Suprapubic skin (tissue), 4 donors: Measurements from ENCODE around the gene BLOC1S4. TPM values are rescaled to one million over a fixed set of nuclear protein-coding genes. Genes with fewer than 3 reads are reported as not detected.

ENCODE experiments used
- DNase-seq, 2 donors: peaks; one replicate each; pipeline ENCODE4 v3.0.0-alpha.2; 2019; ENCODE audit warnings: low spot score in 2 of 2
- H3K27ac ChIP-seq: fragments of 200-600 bp; sonication (generic); one replicate; pipeline ENCODE4 v1.5.1; 2019
- H3K27me3 ChIP-seq: fragments of 200-600 bp; sonication (generic); one replicate; pipeline ENCODE4 v1.5.1; 2019
- H3K36me3 ChIP-seq: fragments of 200-600 bp; sonication (generic); one replicate; pipeline ENCODE4 v1.5.1; 2019
- H3K4me1 ChIP-seq: fragments of 200-600 bp; sonication (generic); one replicate; pipeline ENCODE4 v1.5.1; 2019
- H3K4me3 ChIP-seq: fragments of 200-600 bp; sonication (generic); one replicate; pipeline ENCODE4 v1.5.1; 2019; ENCODE audit warnings: mild to moderate bottlenecking
- H3K9me3 ChIP-seq: fragments of 200-600 bp; sonication (generic); one replicate; pipeline ENCODE4 v1.5.1; 2019
- CTCF ChIP-seq, 2 donors: fragments of 200-600 bp in 1 of 2; fragments of 450-650 bp in 1 of 2; sonication (generic) in 1 of 2; IDR thresholded peaks; one replicate each; pipeline ENCODE4 v1.5.1; 2016 to 2019; ENCODE audit warnings: antibody characterized with exemption in 2 of 2, mild to moderate bottlenecking in 1 of 2, moderate library complexity in 1 of 2
- EP300 ChIP-seq: sonication (generic); formaldehyde crosslinking; IDR thresholded peaks from one replicate; pipeline ENCODE4 v1.6.1; 2017; ENCODE audit warnings: antibody characterized with exemption
- POLR2A ChIP-seq, 2 donors: fragments of 450-650 bp; IDR thresholded peaks; one replicate each; pipeline ENCODE4 v1.6.1; 2017; ENCODE audit warnings: antibody characterized with exemption in 2 of 2, mild to moderate bottlenecking in 2 of 2, moderate library complexity in 2 of 2
- POLR2AphosphoS5 ChIP-seq, 3 donors: sonication (generic); formaldehyde crosslinking; IDR thresholded peaks; one replicate each; pipeline ENCODE4 v1.6.1; 2017; ENCODE audit warnings: antibody characterized with exemption in 3 of 3
- WGBS: methylation state at CpG from one replicate; pipeline ENCODE4 v1.1.5; 2018; 5-methylcytosine and 5-hydroxymethylcytosine counted together
- total RNA-seq, 4 donors: library from RNA; depleted of rRNA; stranded (reverse); fragments of >200 nt; gene quantifications; one replicate each; pipeline ENCODE4 v1.1.0, GENCODE V29; 2016

The BLOC1S4 gene
- total RNA-seq, 4 donors from 2014 or later, result 5.1 to 20.2 (median 14.8) TPM

GRCh38 chr4:6701371-6701770 lies 14.6 kb upstream of the BLOC1S4 start:
- Histone ChIP-seq H3K27ac (no peak overlapping the region), H3K4me3 (no peak overlapping the region), H3K4me1 (peaks cover 18% of the 10 kb centered on the region), H3K27me3 (no peaks in the 10 kb centered on the region), H3K36me3 (peaks cover 22% of the 10 kb centered on the region), H3K9me3 (no peaks in the 10 kb centered on the region)
- DNase-seq, result no peak
- WGBS, result 89% methylated on average over 13 of the region's 13 CpGs
- no peak for TF ChIP-seq POLR2AphosphoS5 (IDR thresholded peaks at IDR 0.05)
- no peak for TF ChIP-seq POLR2A (IDR thresholded peaks at IDR 0.05)
- TF ChIP-seq CTCF (IDR thresholded peaks at IDR 0.05), result no peak
- no peak for TF ChIP-seq EP300

GRCh38 chr4:6702761-6703160 lies 13.2 kb upstream of the BLOC1S4 start:
- 0% methylated on average over 1 of the region's 1 CpG for WGBS
- Histone ChIP-seq H3K36me3 (peaks cover 22% of the 10 kb centered on the region), H3K27me3 (no peaks in the 10 kb centered on the region), H3K27ac (no peak overlapping the region), H3K9me3 (no peaks in the 10 kb centered on the region), H3K4me1 (peaks cover 23% of the 10 kb centered on the region), H3K4me3 (no peak overlapping the region)
- no peak for DNase-seq
- TF ChIP-seq EP300 (no peak), CTCF (IDR thresholded peaks at IDR 0.05) (no peak), POLR2A (IDR thresholded peaks at IDR 0.05) (no peak)

- H3K27ac ChIP-seq, result no peak overlapping the region
- peaks cover 33% of the 10 kb centered on the region for H3K4me1 ChIP-seq
- H3K36me3 ChIP-seq, result peaks cover 22% of the 10 kb centered on the region
- 50% methylated on average over 3 of the region's 3 CpGs for WGBS
- TF ChIP-seq POLR2A (IDR thresholded peaks at IDR 0.05) (no peak), CTCF (IDR thresholded peaks at IDR 0.05) (no peak), EP300 (no peak), POLR2AphosphoS5 (IDR thresholded peaks at IDR 0.05) (no peak)
- no peak for DNase-seq
- no peaks in the 10 kb centered on the region for H3K9me3 ChIP-seq
- no peaks in the 10 kb centered on the region for H3K27me3 ChIP-seq
- no peak overlapping the region for H3K4me3 ChIP-seq
These were observed 12.2 kb upstream of the BLOC1S4 start for GRCh38 chr4:6703786-6704185.

GRCh38 chr4:6705646-6706045 lies 10.3 kb upstream of the BLOC1S4 start:
- 92% methylated on average over 2 of the region's 2 CpGs for WGBS
- no peaks in the 10 kb centered on the region for H3K9me3 ChIP-seq
- no peak overlapping the region for H3K4me3 ChIP-seq
- H3K27ac ChIP-seq, result no peak overlapping the region
- H3K27me3 ChIP-seq, result no peaks in the 10 kb centered on the region
- peaks cover 11% of the 10 kb centered on the region for H3K36me3 ChIP-seq
- TF ChIP-seq CTCF (IDR thresholded peaks at IDR 0.05), result no peak
- TF ChIP-seq POLR2AphosphoS5 (IDR thresholded peaks at IDR 0.05), result no peak
- TF ChIP-seq POLR2A (IDR thresholded peaks at IDR 0.05), result no peak
- TF ChIP-seq EP300, result no peak
- no peak for DNase-seq
- H3K4me1 ChIP-seq, result peaks cover 40% of the 10 kb centered on the region

GRCh38 chr4:6706173-6706572 lies 9.8 kb upstream of the BLOC1S4 start:
- Histone ChIP-seq H3K9me3 (no peaks in the 10 kb centered on the region), H3K27ac (no peak overlapping the region), H3K4me3 (no peak overlapping the region), H3K36me3 (peaks cover 10% of the 10 kb centered on the region), H3K27me3 (no peaks in the 10 kb centered on the region), H3K4me1 (peaks cover 40% of the 10 kb centered on the region)
- TF ChIP-seq POLR2A (IDR thresholded peaks at IDR 0.05), result no peak
- no peak for TF ChIP-seq CTCF (IDR thresholded peaks at IDR 0.05)
- WGBS, result 88% methylated on average over 5 of the region's 5 CpGs
- no peak for DNase-seq
